H1 (cell line): ENCODE data around the gene KCNIP3. TPM values are rescaled to one million over a fixed set of nuclear protein-coding genes. Genes with fewer than 3 reads are reported as not detected.

Experiments used
- FOSL1 ChIP-seq: IDR thresholded peaks from 2 replicates; pipeline ENCODE4 v1.6.1; 2011; ENCODE audit warnings: mild to moderate bottlenecking, low read depth, low read length, moderate library complexity; ENCODE audit not compliant: insufficient read depth
- GTF2F1 ChIP-seq: IDR thresholded peaks from 2 replicates; pipeline ENCODE4 v1.6.1; 2012; ENCODE audit warnings: low read depth, low read length, improper control_type of control experiment, borderline replicate concordance
- KDM4A ChIP-seq: IDR thresholded peaks from one replicate; pipeline ENCODE4 v1.7.1; 2012; ENCODE audit warnings: low read depth, mild to moderate bottlenecking, moderate library complexity, low read length, inconsistent platforms; ENCODE audit not compliant: severe bottlenecking
- PHF8 ChIP-seq: fragments of 200-600 bp; sonication (generic); conservative IDR thresholded peaks from 2 replicates; pipeline ENCODE4 v1.7.1; 2012; ENCODE audit warnings: low read depth, mild to moderate bottlenecking, inconsistent platforms, low read length, moderate library complexity
- POLR2AphosphoS5 ChIP-seq: IDR thresholded peaks from 2 replicates; pipeline ENCODE4 v1.6.1; 2011; ENCODE audit warnings: low read depth, low read length
- RXRA ChIP-seq: IDR thresholded peaks from 2 replicates; pipeline ENCODE4 v1.6.1; 2011; ENCODE audit warnings: low read depth, mild to moderate bottlenecking, low read length, moderate library complexity; ENCODE audit not compliant: insufficient read depth
- SIX5 ChIP-seq: IDR thresholded peaks from 2 replicates; pipeline ENCODE4 v1.6.1; 2011; ENCODE audit warnings: mild to moderate bottlenecking, low read depth, low read length
- SP4 ChIP-seq: IDR thresholded peaks from 2 replicates; pipeline ENCODE4 v1.6.1; 2012; ENCODE audit warnings: low read length, inconsistent platforms
- SUZ12 ChIP-seq: fragments of 200-600 bp; sonication (generic); IDR thresholded peaks from 2 replicates; pipeline ENCODE4 v1.6.1; 2012; ENCODE audit warnings: mild to moderate bottlenecking, inconsistent platforms, low read length, moderate library complexity, mixed read lengths
- TAF7 ChIP-seq: optimal IDR thresholded peaks from 2 replicates; pipeline ENCODE3; 2011; ENCODE audit warnings: low read depth, mild to moderate bottlenecking, inconsistent platforms, low read length, moderate library complexity, borderline replicate concordance
- TBP ChIP-seq: IDR thresholded peaks from 2 replicates; pipeline ENCODE4 v1.6.1; 2011; ENCODE audit warnings: low read depth, low read length, improper control_type of control experiment
- TCF12 ChIP-seq: IDR thresholded peaks from 2 replicates; pipeline ENCODE4 v1.6.1; 2011; ENCODE audit warnings: low read depth, mild to moderate bottlenecking, low read length
- TEAD4 ChIP-seq: IDR thresholded peaks from 2 replicates; pipeline ENCODE4 v1.6.1; 2012; ENCODE audit warnings: low read depth, low read length, inconsistent platforms, mixed read lengths
- YY1 ChIP-seq: IDR thresholded peaks from 2 replicates; pipeline ENCODE4 v1.6.1; 2011; ENCODE audit warnings: low read depth, mild to moderate bottlenecking, low read length
- polyA plus RNA-seq, 7 experiments: library from polyadenylated mRNA; depleted of rRNA in 3 of 7; stranded (reverse) in 5 of 7; unstranded in 2 of 7; fragments of >200 nt in 5 of 7; fragments of 200-250 nt in 2 of 7; gene quantifications; 1 replicate in 5 of 7; 2 replicates in 1 of 7; 4 replicates in 1 of 7; pipeline versions ENCODE4 v1.2.1 to v1.2.3, GENCODE V29; 2011 to 2013; ENCODE audit warnings: missing spikeins in 2 of 7, mixed read lengths in 2 of 7
- total RNA-seq: library from RNA; stranded (reverse); fragmentation: NEBNext Ultra II Directional; extraction: Animal tissue kit (Norgen Biotek cat#: 25700); gene quantifications from 2 replicates; pipeline ENCODE4 v1.2.1, GENCODE V29; 2021
- TF ChIP-seq, protein P1 (sequence below): IDR thresholded peaks from 2 replicates; pipeline ENCODE4 v1.6.1; 2012; ENCODE audit warnings: inconsistent platforms

The KCNIP3 gene
- total and polyA plus RNA-seq, 2 of the 8 experiments (the other 6 are each of a cell fraction or from before 2014, with no cell fraction given): 0.33 to 1.9 TPM

DNA sequence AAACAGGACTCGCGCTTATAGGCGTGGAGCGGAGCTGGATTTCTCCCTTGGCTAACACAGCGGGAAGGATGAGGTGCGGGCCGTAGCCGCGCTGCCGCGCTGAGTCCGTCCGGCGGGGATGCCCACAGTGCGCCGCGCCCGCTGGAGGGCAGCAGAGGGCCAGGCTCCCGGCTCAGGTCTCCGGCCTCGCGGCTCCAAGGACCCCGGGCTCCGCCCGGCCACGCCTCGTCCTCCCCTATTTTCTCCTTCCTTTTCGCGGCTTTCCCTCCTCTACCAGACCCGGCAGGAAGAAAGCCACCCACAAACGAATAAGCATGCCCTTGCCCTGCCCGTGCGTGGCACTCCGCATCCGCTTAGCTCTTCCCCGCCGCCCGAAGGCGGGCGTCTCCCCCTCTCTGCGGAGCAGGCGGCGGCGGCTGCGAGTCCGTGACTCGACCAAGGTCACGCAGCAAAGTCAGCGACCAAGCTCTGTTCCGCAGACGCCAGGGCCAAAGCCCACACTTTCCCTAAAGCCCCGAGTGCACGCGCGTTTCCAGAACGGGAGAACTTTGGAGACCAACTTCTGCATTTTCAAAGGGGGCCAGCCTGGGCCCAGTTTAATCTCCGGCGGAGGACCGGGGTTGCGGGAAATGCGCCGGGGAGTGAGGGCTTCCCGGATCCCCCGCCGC is 48.5 kb downstream of the KCNIP3 start (continued):
- TF ChIP-seq TCF12 (no peak), KDM4A (peak; percentile 73), TBP (peak; percentile 24; the same call in 1 of the 2 replicates), POLR2AphosphoS5 (no peak), SUZ12 (peak; percentile 88), SP4 (no peak), FOSL1 (no peak), TEAD4 (no peak), GTF2F1 (no peak), RXRA (no peak), PHF8 (no peak), SIX5 (no peak), TAF7 (no peak), YY1 (0 out of 2 replicates have a peak, but pooled peaks have one; percentile 29)
- TF ChIP-seq, protein P1, sequence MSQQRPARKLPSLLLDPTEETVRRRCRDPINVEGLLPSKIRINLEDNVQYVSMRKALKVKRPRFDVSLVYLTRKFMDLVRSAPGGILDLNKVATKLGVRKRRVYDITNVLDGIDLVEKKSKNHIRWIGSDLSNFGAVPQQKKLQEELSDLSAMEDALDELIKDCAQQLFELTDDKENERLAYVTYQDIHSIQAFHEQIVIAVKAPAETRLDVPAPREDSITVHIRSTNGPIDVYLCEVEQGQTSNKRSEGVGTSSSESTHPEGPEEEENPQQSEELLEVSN: peak; percentile 65
